CD4-positive, alpha-beta T cell treated with Interferon gamma for 1 hour (primary cell): ENCODE results near the gene ALG14.
"Not testable (repeated sequence)": the region's sequence is repeated elsewhere in the genome, so short reads cannot be mapped to it uniquely, and the experiment has no call there.

Experiments used
- DNase-seq: peaks from one replicate; pipeline ENCODE4 v3.0.0-alpha.2; 2020

ALG14 gene, protein sequence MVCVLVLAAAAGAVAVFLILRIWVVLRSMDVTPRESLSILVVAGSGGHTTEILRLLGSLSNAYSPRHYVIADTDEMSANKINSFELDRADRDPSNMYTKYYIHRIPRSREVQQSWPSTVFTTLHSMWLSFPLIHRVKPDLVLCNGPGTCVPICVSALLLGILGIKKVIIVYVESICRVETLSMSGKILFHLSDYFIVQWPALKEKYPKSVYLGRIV

DNA sequence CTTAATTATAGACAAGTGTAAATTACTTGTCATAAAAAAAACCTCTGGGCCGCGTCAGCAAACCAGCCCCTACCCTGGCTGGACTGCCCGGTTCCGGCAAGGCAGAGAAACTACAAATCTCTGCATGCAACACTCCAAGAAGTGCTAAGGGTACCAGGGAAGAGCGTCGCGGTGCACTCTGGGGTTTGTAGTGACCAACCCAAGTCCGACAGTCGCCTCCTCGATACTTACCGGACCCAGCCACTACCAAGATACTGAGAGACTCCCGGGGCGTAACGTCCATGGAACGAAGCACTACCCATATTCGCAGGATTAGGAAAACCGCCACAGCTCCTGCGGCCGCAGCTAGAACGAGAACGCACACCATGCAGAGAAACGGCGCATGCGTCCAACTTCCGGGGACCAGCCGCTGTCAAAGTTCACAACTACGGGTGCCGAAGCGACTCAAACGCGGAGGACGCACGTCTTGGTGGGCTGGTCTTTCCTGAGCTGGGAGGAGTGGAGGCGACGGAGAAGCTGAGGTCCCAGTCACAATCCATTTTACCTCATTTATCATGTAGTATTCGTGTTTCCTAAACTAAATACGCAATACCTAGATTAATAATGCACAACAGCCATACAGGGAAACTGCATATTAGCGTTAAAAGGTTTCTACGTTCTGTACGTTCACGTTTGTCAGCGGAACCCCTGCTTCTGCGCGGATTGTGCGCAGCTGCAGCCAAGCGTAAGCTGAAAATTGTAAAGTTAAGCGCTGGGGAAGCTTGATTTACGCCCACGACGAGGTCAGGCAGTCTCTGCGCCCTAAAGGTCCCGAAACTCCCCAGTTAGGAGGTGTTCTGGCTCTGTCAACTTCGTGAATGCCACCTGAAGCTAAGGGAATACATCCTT, at the start of gene ALG14:
Gene ALG14, minus strand, starts transcription at position 420 of the 888 bp plus-strand sequence. Its CDS starts 53 bp downstream, at position 367.
- DNase-seq: peak; percentile 89

DNA sequence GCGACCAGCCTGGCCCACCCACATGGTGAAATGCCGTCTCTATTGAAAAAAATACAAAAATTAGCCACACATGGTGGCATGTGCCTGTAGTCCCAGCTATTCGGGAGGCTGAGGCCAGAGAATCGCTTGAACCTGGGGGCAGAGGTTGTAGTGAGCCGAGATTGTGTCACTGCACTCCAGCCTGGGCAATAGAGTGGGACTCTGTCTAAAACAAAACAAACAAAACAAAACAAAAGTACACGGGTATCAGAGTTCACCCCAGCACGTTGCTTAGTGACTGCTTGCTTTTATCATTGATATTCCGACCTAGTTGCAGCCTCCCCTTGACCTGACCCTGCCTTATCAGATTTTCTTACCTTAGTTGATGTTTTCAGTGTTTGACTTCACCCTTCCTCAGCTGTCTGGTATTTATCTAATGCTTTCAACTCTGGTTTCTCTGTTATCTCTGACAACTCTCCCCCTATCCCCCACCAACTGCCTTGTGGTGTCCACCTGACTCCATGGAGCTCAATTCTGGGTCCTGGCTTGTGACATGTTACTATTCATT, 49.5 kb upstream of the ALG14 start:
- no peak for DNase-seq

DNA sequence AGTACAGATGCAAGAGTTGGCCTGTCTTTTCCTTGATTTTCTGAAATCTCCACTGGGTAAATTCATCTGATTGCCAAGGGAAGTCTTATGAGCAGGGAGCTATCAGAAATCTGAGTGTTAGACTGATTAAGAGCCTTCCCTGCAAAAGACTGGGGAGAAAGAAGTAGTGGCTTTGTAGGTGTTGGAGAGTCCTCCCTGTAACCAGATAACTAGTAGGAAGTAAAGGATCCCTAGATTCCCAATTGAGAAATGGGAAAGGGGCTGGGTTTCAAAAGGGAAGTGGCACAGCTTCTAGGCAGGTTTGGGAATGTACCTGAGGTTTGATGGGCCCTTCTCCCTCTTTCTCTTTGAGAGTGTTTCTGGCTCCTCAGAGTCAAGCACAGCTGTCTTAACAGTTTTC, 46.5 kb upstream of the ALG14 start:
- DNase-seq: no peak

DNA sequence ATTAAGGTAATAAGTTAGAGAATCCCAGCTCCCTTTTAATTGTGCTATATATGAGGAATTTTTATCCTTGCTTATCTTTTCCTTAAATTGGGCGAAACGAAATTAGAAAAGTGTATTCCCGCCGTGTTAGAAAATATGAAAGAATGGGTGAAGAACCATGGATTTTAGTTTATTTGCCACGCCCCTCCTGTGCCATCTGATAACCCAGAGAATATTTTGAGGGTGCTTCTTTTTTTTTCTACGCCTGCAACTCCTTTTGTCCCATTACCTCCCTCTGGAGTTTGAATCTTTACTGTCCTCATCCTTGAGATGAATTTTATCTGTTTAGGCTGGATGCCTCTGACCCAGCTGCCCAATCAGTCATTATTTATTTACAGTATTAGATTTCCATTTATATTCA, 46.0 kb upstream of the ALG14 start:
- no peak for DNase-seq

DNA sequence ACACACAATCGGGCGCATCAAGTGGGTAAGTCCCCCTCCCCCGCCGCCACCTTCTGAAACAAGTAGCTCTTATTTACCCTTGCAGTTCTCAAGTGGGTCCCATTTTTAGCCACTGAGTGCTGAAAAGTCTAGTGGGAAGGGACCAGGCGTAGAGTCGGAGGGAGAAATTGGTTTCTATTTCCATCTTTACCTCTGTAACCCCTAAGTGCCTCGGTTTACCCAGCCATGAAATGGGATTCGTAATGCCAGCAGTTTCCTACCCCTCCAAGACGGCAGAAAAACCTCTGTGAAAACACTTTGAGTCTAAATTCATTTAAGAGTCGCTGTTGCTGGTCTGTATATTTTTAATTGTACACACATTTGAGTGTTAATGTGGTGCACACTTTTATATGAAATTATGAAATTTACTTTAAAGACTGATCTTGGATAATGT, 45.3 kb upstream of the ALG14 start:
- no peak for DNase-seq

DNA sequence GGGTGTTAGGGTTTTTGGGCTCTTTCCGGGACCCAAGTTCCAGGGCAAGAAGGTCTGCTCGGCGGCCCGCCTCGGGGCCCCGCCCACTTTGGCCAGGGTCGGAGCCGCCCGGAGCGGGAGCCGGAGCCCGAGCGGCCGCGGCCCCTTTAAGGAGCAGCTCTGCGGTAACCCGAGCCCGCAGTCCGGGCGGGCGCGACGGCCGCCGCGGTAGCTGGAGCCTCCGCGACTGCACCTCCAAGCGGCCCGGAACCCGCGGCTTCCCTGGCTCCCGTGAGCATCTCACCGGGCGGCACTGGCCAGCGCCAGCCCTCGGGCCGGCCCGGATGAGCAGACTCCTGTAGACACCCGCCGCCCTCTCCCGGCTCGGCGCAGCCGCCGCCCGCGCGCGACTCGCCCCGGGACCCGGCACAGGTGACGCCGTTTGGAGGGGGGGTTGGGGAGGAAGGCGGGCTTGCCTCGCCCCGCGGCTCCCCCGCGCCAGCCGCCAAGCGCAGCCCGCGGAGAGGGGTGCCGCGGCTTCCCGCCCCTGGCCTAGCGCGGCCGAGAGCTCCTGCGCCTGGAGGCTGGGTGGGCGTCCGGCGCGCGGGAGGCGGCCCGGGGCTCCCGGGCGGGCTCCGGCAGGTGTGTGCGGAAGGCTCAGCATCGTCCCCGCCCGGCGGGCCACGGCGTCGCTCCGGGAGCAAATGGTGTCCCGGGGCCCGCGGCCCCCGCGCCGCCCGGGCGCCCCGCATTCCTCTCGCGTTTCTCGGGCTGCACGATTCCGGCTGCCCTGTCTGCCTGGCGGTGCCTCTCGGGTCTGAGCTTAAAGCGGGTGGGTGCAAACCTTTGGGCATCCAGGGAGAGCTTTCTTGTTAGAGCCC, 44.7 kb upstream of the ALG14 start, which contains the start of gene TLCD4:
Gene TLCD4, plus strand, starts transcription at position 149 of the 860 bp plus-strand sequence. CDS start 26,547 bp downstream, outside the sequence.
- DNase-seq: peak; percentile 21

DNA sequence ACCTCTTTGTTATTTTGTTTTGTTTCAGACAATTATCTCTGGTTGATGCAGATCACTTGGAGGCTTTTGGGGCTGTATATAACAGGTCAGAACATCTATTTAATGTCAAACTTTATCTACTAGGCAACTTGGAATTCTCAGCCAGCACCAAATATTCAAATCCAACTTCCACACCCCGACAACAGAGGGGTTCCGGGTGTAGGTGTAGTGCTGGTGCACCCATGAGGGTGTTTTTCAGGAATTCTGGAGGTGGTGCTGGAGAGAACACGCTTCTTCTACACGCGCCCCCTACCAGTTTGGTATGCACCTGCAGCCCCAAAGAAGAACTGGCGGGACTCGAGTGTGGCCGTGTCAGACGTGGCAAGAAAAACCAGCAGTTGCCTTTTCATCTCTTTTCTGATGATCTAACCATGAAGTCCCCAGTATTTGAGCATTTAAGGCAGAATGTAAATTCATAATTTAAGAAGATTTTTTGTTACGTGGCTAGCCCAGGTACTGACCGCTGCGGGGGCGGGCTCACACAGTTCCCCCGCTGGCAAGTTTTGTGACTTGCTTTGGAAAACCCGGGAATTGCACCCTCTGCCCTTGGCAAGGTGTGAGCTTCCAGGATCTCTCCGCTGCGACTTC, 43.9 kb upstream of the ALG14 start:
- peak; percentile 42 for DNase-seq

DNA sequence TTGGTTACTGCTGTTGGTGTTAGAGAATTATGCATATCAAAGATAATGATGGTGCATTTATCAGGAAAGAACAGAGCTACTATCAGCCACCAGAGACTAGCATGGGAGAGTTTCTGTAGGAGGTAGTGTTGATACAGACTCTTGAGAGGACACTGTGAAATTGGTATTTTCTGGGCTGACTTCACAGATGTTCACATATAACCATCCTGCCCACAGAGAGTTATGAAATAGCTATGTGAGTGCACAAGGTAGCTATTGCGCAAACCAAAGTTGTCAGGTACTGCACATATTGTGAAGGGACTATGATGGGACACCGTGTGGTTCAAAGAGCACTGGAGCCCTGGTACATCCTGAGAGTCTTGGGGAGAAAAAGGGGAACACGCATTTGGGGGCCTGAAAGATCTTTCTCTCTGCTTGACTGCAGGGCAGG, 43.0 kb upstream of the ALG14 start:
- DNase-seq: no peak

DNA sequence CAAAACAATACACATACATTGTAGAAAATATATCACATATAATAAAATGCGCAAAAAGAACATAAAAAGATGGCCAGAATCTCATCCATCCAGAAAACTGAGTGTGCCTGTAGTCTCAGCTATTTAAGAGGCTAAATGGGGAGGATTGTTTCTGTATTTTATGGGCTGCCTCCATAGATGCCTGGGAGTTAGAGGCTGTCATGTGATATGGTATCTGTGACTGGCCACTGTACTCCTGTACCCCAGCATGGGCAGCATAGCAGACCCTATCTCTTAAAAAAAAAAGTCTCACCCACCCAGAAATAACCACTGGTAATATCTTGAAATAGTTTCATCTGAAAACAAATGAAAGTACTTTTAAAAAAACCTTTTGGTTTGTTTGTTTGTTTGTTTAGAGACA, 40.9 kb upstream of the ALG14 start:
- DNase-seq: no peak

DNA sequence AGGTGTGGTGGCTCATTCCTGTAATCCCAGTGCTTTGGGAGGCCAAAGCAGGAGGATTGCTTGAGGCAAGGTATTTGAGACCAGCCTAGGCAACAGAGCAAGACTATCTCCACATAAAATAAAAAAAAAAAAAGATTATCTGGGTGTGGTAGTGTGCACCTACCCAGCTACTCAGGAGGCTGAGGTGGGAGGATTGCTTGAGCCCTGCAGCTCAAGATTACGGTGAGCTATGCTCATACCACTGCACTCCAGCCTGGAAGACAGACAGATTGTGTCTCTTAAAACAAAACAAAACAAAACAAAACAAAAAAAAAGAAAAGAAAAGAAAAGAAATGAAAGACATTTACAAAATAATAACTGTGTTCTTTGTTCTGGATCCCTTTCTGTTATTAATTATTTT, 38.3 kb upstream of the ALG14 start:
- no peak for DNase-seq

DNA sequence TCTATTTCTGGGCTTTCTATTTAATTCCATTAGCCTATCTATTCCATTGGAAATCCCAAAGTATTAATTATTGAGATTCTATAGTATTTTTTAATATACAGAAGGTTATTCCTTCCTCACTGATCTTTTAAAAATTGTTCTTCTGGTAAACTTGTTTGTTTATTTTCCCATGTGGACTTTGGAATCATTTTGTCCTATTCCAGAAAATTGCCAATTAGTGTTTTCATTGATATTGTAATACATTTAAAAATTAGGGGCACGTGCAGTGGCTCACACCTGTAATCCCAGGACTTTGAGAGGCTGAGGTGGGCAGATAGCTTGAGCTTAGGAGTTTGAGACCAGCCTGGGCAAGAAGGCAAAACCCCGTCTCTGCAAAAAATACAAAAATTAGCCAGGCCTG, 36.0 kb upstream of the ALG14 start:
- no peak for DNase-seq

DNA sequence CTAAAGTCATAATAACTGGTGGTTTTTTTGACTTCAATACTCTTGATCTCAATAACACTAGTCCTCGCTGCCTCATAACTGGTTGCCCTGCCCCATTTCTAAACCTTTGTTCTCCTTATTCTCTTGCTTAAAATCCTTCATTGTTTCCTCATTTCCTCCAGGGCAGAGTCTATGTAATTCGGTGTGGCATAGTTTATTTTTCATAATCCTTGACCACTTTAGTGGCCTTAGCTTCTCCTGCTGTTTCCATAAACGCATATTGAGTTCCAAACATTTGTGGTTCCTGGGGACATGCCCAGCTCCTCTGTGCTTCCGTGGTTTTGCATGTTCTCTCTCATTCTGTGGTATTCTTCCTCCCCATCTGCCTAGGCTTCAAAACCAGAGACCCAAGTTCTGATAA, 25.4 kb upstream of the ALG14 start:
- DNase-seq: no peak

DNA sequence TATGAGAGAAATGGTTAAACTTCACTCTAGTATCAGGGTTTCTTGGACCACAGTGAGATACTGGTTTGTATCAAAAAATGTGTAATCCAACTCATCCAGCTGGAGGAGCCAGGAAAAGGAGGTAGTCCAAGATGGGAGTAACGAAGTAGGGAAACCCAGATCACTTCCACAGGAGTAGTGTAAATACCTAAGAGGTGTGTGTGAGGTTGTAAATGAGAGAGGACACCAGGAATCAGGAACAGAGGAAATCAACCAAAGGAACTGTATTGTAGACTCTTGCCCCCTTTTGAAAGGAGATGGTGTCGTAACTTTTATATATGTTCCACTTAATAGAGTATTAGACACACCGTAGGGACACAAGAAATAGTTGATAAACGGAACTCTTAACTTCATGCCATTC, 24.7 kb upstream of the ALG14 start:
- DNase-seq: no peak

DNA sequence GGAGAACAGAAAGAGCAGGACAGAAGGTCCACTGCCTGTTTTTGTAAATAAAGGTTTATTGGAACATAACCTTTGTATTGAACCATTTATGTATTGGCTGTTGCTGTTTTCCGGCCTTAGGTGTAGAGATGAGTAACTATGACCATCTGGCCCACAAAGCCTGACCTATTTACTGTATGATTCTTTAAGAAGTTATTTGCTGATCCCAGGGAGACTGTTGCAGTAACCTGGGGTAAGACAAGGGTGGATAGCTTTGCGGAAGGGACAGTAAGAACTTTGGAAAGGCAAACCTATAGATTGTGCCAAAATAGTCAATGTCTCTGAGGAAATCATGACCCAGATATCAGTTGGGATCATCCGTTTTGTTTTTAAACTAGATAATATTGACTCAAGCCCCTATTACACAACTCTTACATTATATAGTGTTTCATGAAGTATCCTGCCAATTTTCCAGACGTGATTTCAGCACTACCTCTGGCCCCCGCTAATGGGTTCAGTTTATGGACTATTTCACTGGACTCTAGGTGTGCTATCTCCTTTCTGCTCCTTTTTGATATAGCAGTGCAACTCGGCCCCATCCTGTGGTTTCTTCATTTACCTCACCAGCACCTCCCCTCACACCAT, 23.6 kb upstream of the ALG14 start:
- no peak for DNase-seq

DNA sequence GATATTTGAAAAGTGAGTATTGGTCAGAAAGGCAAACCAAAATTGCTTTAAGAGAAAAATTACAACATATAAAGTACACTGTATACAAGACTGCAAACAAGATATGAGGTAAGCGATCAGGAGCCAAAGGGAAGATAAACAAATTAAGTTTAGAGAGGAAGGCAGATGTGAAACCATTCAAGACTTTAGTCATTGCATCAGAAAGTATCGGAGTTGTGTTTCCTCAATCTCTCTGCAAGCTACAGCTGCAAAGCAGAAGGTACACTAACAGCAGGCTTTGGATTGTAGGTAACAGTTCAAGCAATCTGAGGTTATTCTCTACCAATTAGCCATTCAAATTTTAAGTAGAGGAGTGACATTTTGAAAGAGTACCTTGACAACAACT, 23.1 kb upstream of the ALG14 start:
- DNase-seq: no peak

DNA sequence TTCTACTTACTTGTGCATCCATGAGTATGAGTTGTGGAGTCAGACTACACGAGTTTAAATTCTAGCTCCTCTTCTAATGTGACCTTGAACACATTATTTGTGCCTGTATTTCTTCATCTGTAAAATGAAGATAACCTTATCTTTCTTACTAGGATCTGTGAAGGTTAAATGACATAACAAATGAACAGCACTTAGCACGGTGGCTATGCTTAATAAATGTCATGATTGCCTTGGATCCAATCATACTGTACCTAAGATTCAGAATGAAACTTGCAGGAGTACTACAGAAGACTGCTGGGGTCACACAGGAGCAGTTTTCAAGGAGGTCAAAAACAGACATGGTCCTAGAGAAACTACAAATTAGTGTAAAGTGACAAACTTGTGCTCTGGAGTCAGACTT, 22.2 kb upstream of the ALG14 start:
- no peak for DNase-seq

DNA sequence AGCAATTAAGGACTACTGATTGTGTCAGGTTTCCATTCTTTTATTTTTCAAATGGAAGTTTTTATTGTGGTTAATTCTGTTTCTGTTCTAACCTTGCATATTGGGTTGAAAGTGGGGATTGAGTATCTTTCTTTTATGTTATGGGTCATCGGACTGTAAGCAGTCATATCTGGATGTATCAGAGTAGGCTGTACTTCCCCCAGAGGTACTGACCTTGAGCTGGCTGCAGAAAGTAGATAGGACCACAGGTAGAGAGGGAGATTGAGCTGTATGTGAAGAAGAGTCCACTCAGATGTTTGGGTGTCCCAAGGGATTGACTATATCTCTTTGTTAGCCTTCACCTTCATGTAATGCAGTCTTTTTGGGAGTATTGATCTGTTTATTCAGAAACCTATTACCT, 20.5 kb upstream of the ALG14 start:
- no peak for DNase-seq

DNA sequence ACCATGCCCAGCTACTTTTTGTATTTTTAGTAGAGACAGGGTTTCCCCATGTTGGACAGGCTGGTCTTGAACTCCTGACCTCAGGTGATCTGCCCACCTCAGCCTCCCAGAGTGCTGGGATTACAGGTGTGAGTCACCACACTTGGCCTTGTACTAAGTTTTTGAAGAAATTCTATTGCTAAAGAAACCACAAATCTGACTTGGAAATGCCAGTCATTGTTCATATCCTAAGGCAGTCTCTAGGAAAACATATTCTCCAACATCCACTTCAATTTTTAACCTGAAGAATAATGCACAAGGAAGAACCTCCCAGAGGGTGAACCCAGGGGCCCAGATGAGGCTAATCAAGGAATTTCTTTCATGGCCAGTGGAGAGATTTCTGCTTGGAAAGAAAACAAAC, 20.1 kb upstream of the ALG14 start:
- not testable (repeated sequence) for DNase-seq

DNA sequence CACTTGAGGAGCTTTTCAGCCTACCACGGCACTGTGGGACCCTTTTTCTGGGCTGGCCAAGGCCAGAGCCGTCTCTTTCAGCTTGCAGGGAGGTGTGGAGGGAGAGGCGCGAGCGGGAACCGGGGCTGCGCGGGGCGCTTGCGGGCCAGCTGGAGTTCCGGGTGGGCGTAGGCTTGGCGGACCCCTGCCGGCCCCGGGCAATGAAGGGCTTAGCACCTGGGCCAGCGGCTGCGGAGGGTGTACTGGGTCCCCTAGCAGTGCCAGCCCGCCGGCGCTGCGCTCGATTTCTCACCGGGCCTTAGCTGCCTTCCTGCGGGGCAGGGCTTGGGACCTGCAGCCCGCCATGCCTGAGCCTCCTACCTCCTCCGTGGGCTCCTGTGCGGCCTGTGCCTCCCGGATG, 18.5 kb upstream of the ALG14 start:
- not testable (repeated sequence) for DNase-seq

DNA sequence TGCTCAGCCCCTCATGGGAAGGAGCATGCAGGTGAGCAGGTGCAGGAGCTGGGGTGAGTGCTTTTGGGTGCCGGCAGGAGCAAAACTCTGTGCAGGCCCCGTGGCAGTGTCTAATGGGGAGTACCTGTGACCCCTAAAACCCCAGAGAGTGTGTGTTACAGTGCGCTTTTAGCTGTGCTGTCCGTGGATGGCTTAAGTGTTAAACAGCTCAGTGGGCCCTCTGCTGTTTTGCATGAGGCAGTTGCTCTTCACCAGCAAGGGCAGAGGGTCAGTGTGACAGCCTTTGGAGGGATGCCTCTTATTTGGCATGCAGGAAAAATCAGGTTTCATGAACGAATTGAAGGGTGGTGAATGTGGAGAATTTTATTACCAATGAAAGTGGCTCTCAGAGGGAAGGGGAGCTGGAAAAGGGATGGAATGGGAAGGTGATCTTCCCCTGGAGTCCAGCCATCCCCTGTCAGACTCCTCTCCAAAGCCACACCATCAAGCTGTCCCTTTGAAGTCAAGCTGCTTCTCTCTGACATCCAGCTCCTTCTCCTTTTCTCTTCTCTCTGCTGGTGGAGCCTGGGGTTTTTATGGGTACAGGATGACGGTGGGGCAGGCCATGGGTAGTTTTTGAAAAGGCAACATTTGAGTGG, 17.0 kb upstream of the ALG14 start:
- no peak for DNase-seq

DNA sequence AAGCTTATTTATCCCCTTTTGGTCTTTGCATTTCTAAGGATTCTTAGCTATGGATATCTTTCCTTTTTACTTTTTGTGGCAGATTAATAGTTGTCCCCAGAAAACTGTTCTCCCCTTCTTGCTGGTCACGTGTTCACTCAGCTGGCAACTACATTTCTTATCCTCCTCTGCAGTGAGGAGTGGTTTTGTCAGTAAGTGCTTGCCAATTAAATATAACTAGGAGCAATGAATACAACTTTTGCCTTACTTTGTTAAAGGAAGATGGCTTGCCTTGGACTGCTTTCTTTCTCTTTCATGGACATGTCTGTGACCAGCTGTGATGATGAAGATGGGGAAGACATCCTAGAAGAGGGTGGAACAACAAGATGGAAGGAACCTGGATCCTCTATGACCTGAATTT, 15.6 kb upstream of the ALG14 start:
- DNase-seq: no peak
